OCI-LY3 (cell line): ENCODE data around the gene CFAP54.

ENCODE experiments used
- H2AFZ ChIP-seq: fragments of 200-600, 300-600 bp; shearing (Covaris generic); 2 replicates; pipeline ENCODE4 v1.6.0; 2014; ENCODE audit warnings: antibody characterized with exemption, low read depth, low read length
- H3K27ac ChIP-seq: fragments of 200-600, 300-600 bp; sonication (generic); 2 replicates; pipeline ENCODE4 v1.5.1; 2014; ENCODE audit warnings: mild to moderate bottlenecking, low read length, moderate library complexity, mixed read lengths
- H3K27me3 ChIP-seq: fragments of 200-600, 300-600 bp; sonication (generic); 2 replicates; pipeline ENCODE4 v1.6.1; 2014; ENCODE audit warnings: low read depth, low read length, mixed read lengths
- H3K36me3 ChIP-seq: fragments of 200-600, 300-600 bp; sonication (generic); replicated peaks from 2 replicates; pipeline ENCODE3; 2014; ENCODE audit warnings: low read depth, low read length, mixed read lengths
- H3K4me1 ChIP-seq: fragments of 300-600, 200-600 bp; sonication (generic); 2 replicates; pipeline ENCODE4 v1.6.1; 2014; ENCODE audit warnings: low read length, mixed read lengths
- H3K4me2 ChIP-seq: fragments of 200-600, 300-600 bp; sonication (generic); 2 replicates; pipeline ENCODE4 v1.6.1; 2014; ENCODE audit warnings: low read length, mixed read lengths
- H3K4me3 ChIP-seq: fragments of 300-600, 200-600 bp; sonication (generic); 2 replicates; pipeline ENCODE4 v1.5.1; 2014; ENCODE audit warnings: antibody characterized with exemption, mild to moderate bottlenecking, low read length, moderate library complexity
- H3K79me2 ChIP-seq: fragments of 300-600, 200-600 bp; shearing (Covaris generic); 2 replicates; pipeline ENCODE4 v1.6.1; 2014; ENCODE audit warnings: mild to moderate bottlenecking, low read length, mixed read lengths
- H3K9ac ChIP-seq: fragments of 300-600, 200-600 bp; shearing (Covaris generic); 2 replicates; pipeline ENCODE4 v1.6.0; 2014; ENCODE audit warnings: mild to moderate bottlenecking, low read length, moderate library complexity
- H3K9me3 ChIP-seq: fragments of 200-600, 300-600 bp; shearing (Covaris generic); 2 replicates; pipeline ENCODE4 v1.6.1; 2014; ENCODE audit warnings: low read length, mixed read lengths; ENCODE audit not compliant: insufficient read depth
- H4K20me1 ChIP-seq: fragments of 200-600, 300-600 bp; sonication (generic); 2 replicates; pipeline ENCODE4 v1.6.1; 2016; ENCODE audit warnings: low read length, mixed read lengths; ENCODE audit not compliant: insufficient read depth
- EZH2phosphoT487 ChIP-seq: fragments of 200-600 bp; shearing (Covaris generic); IDR thresholded peaks from 2 replicates; pipeline ENCODE4 v1.6.1; 2018; ENCODE audit warnings: antibody characterized with exemption, mixed run types, low read depth
- TF ChIP-seq, protein P1 (sequence below): fragments of 200-600, 300-600 bp; sonication (generic); IDR thresholded peaks from 2 replicates; pipeline ENCODE4 v1.5.1; 2014; ENCODE audit warnings: antibody characterized with exemption, low read length, low read depth

Gene CFAP54

DNA sequence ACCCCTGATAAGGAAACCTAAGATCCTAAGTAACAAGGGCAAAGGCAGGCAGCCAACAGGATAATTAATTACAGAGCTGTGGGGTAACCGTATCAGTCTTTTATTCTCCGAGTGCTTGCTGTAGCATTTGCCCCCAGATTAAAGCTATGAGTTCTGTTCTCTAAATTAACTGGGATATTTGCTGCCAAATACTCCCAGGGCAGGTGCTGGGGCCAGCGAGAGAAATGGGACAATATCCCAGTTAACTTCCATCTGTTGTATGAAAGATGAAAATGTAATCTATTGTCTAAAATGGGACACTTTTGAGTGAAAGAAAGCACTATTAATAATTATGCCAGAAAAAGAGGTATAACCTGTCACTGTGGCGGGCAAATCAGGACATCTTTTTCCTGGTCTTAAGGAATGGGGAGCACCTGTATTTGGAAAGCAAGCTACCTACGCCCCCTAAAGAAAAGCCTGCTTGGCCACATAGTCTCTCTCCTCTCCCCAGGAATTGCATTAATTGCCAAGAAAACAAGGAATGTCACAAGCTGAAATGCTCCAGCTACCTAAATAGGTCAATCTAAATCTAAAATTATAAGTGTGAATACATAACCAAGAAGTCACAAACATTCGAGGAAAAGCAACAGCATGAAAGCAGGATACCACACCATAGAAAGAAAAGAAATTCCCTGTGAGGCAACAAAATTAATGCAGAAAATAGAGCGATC is 26.7 kb upstream of the CFAP54 start:
- H3K79me2 ChIP-seq: no peaks in the 10 kb centered on the region

DNA sequence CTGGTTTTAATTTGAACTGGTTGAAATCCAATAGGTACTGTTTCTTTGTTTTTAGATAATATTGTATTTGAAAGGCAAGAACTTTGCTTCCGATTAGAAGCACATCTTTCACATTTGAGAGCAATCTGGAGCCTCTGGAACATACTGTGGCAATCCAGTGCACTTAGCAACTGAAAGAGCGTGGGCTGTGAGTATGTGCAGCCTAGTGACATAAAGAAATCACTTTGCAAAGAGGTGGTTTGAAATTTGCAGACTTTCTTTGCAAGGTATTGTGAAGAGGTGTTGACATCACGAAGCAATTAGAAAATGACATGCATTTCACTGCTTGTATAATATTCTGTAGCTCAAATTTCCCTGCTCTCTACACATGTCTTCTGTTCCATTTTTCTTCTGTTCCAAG is 23.5 kb upstream of the CFAP54 start:
- Histone ChIP-seq H3K79me2 (no peaks in the 10 kb centered on the region), H3K4me2 (no peak overlapping the region), H3K36me3 (no peaks in the 10 kb centered on the region), H3K9ac (no peak overlapping the region), H3K27me3 (peaks cover 3% of the 10 kb centered on the region; the same call in 1 of the 2 replicates), H3K4me3 (no peak overlapping the region), H3K9me3 (peaks cover 5% of the 10 kb centered on the region; the same call in 1 of the 2 replicates), H3K27ac (no peak overlapping the region), H4K20me1 (no peaks in the 10 kb centered on the region), H2AFZ (no peak overlapping the region), H3K4me1 (no peaks in the 10 kb centered on the region)
- TF ChIP-seq, protein P1, sequence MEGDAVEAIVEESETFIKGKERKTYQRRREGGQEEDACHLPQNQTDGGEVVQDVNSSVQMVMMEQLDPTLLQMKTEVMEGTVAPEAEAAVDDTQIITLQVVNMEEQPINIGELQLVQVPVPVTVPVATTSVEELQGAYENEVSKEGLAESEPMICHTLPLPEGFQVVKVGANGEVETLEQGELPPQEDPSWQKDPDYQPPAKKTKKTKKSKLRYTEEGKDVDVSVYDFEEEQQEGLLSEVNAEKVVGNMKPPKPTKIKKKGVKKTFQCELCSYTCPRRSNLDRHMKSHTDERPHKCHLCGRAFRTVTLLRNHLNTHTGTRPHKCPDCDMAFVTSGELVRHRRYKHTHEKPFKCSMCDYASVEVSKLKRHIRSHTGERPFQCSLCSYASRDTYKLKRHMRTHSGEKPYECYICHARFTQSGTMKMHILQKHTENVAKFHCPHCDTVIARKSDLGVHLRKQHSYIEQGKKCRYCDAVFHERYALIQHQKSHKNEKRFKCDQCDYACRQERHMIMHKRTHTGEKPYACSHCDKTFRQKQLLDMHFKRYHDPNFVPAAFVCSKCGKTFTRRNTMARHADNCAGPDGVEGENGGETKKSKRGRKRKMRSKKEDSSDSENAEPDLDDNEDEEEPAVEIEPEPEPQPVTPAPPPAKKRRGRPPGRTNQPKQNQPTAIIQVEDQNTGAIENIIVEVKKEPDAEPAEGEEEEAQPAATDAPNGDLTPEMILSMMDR: no peak
- TF ChIP-seq EZH2phosphoT487: no peak

More for the DNA sequence above, 26.7 kb upstream of the CFAP54 start:
- Histone ChIP-seq H2AFZ (no peak overlapping the region), H4K20me1 (no peaks in the 10 kb centered on the region), H3K36me3 (no peaks in the 10 kb centered on the region), H3K27ac (no peak overlapping the region), H3K9ac (no peak overlapping the region), H3K4me2 (no peak overlapping the region), H3K9me3 (no peaks in the 10 kb centered on the region), H3K4me3 (no peak overlapping the region), H3K4me1 (no peaks in the 10 kb centered on the region), H3K27me3 (peaks cover 3% of the 10 kb centered on the region; the same call in 1 of the 2 replicates)
- TF ChIP-seq, protein P1: no peak
- no peak for TF ChIP-seq EZH2phosphoT487

DNA sequence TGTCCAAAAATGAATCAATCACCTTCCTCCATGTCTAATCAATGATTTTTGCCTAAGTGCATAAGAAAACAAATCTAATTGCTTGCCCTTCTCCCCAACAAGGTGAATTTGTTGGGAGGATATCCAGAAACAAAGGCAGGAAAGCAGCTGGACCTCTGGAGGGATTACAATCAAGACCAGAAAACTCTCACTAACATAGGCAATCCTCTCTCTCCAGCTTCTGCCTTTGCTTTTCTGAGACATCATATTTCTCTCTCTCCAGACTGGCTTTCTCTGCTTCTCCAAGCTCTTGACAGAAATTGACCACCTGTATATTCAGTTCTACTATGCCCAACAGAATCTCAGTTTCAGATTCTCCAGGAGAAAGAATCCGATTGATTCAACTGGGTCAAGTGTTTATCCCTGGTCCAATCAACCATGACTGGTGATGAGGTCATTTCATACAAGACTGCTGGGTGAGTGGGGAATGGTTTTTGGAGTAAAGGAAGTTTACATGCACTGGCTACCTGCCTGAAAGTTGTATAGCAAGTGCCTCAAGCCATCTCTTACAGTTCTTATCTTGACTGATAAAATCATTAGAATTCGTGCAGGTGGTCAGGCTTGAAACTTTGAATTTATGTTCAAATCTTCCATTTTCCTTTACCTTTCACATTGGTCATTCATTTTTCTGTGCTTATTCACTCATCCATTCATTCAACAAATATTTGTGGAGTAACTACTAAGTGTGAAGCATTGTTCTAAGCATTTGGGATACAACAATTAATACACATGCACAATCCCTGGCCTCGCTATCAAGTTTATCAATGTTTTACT is 22.2 kb upstream of the CFAP54 start:
- peaks cover 5% of the 10 kb centered on the region; the same call in 1 of the 2 replicates for H3K9me3 ChIP-seq
- H3K4me2 ChIP-seq: no peak overlapping the region
- no peak for TF ChIP-seq EZH2phosphoT487
- TF ChIP-seq, protein P1: no peak
- no peaks in the 10 kb centered on the region for H3K36me3 ChIP-seq
- no peaks in the 10 kb centered on the region for H3K27me3 ChIP-seq
- no peak overlapping the region for H2AFZ ChIP-seq
- H3K4me3 ChIP-seq: no peak overlapping the region
- no peaks in the 10 kb centered on the region for H4K20me1 ChIP-seq
- no peaks in the 10 kb centered on the region for H3K79me2 ChIP-seq
- no peaks in the 10 kb centered on the region for H3K4me1 ChIP-seq
- no peak overlapping the region for H3K9ac ChIP-seq
- H3K27ac ChIP-seq: no peak overlapping the region

DNA sequence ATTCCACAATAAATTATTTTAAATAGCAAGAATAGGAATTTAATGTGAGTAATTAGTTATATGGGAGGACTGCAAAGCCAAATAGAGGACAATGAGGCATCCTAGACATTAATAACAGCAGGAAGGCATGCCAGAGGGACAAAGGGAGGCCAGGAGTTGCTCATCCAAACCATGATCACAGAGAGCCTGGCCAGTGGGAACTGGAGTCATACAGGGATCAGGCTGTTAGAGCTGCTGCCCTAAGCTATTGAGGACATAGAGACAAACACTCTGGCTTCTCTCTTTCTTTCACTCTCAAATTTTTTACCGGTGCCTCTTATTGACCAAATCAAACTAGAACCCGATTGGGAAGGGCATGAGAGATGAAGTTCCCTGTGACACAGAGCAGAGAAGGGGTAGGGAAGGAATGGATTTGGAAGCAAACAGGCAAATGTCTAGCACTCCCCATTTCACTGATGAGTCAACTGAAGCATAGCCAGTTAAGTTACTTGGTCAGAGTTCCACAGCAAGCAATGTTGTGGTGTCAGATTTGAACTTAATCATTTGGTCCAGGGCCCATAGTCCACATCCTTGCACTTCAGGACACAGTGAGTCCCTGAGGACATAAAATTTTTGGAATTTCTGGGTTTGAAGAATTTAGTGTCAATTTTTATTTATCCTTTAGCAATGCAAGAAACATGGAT is 17.9 kb upstream of the CFAP54 start:
- Histone ChIP-seq H3K4me1 (no peaks in the 10 kb centered on the region), H3K36me3 (no peaks in the 10 kb centered on the region), H4K20me1 (no peaks in the 10 kb centered on the region), H3K79me2 (no peaks in the 10 kb centered on the region), H3K27me3 (no peaks in the 10 kb centered on the region), H3K9ac (no peak overlapping the region), H2AFZ (no peak overlapping the region), H3K4me3 (no peak overlapping the region), H3K27ac (no peak overlapping the region), H3K4me2 (no peak overlapping the region), H3K9me3 (peaks cover 5% of the 10 kb centered on the region; the same call in 1 of the 2 replicates)
- no peak for TF ChIP-seq EZH2phosphoT487
- TF ChIP-seq, protein P1: no peak
